HG03097 (cell line): ENCODE measurements around the gene AGR2.
"Not testable (repeated sequence)": the region's sequence is repeated elsewhere in the genome, so short reads cannot be mapped to it uniquely, and the experiment has no call there.

Experiments used
- ATAC-seq: cut with Tn5 transposase; IDR thresholded peaks from one replicate; pipeline ENCODE4 v1.9.1; 2021; ENCODE audit not compliant: unreplicated experiment, low FRiP score

AGR2 gene

GRCh38 chr7:16774986-16775385 is 29.8 kb downstream of the AGR2 start:
- no peak for ATAC-seq

DNA sequence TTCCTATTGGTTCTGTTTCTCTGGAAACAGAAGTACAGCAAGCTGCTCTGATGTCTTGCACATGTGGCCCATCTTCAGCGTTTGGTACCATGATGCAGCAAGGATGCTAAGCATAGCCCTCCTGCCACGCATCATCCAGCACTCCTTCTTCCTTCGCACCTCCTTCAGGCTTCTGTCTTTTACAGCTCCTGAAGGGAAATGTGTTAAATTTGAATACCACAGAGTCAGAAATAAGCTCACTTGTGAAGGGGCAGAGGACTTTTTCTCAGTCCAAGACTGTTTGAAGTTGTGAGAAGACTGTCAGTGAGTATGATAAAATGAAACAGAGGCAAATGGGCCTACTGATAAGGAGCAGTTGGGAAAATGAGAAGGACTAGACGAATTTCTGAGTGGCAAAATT is 30.5 kb downstream of the AGR2 start:
- ATAC-seq: no peak

DNA sequence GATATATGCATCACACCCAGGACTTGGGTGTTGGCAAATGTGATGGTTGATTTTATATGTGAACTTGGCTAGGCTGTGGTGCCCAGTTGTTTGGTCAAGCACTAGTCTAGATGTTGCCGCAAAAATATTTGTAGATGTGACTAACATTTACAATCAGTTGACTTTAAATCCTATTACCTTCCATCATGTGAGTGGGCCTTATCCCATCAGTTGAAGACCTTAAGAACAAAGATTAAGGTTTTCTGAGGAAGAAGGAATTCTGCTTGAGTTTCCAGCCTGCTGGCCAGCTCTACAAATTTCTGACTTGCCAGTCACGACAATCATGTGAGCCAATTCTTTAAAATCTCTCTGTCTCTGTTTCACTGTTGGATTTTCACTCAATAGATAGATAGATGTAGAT is 30.9 kb downstream of the AGR2 start:
- ATAC-seq: no peak

DNA sequence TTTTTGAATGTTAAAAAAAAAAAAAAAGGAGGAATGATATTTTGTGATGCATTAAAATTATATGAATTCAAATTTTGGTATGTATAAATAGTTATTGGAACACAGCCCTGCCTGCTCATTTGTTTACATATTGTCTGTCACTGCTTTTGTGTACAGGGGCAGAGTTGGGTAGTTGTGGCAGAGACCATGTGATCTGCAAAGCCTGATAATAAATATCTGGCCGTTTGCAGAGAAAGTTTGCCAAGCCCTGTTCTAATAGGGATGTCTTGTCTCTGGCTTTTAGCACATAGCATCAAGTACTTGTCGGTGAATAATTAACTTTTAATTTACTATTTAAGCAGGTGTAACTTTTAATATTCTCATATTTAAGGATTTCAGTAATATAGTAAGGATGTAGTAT is 31.5 kb downstream of the AGR2 start:
- ATAC-seq: no peak

DNA sequence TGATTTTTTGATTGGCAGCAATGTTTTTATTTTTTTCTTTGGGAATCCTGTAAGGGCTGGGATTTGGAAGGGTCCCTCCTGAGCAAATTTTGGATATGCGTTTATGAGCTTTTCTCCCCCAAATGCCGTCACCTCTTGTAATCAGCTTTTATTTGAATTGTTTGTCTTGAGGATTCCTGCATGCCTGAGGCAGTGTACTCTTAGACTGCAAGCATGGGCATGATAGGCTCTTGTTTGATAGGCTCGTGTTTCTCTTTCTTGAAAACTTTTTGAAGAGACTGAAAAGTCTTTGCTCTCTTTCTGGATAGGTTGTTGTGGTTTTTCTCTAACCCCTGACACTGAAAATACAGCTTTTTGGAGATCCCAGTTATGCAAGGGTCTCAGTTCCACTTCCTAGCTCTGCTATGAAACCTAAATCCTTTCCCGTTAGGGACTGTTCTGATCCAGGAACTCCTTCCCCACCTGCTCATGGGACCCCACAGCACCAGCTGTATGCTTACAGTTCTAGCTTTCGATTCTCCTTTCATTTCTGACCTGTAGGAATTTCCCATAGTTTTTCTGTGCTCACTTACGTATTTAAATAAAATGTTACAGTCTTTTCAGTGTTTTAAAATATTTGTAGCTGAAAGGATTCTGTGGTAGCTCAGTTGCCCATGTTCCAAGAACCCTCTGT is 34.0 kb downstream of the AGR2 start:
- no peak for ATAC-seq

GRCh38 chr7:16769994-16770393 is 34.8 kb downstream of the AGR2 start:
- not testable (repeated sequence) for ATAC-seq

DNA sequence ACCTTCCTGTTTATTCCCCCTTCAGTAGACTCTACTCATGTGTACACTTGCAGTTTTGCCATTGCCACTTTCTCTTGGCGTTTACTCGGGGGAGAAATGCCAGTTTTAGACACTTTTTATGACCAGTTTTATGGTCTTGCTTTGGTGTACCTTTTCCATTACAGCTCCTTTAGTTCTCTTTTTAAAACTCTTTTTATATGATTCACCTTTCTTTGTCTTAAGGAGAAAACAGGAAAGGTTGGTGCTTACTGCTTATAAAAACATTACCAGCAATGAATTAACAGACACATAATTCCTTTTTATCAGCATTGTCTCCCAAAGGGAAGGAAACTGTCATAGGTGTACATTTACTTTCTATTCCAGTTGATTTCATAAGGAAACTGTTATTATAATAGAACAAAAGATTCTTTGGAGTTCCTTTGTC is 39.4 kb downstream of the AGR2 start:
- no peak for ATAC-seq

- no peak for ATAC-seq
These were observed 39.9 kb downstream of the AGR2 start for GRCh38 chr7:16764942-16765341.

DNA sequence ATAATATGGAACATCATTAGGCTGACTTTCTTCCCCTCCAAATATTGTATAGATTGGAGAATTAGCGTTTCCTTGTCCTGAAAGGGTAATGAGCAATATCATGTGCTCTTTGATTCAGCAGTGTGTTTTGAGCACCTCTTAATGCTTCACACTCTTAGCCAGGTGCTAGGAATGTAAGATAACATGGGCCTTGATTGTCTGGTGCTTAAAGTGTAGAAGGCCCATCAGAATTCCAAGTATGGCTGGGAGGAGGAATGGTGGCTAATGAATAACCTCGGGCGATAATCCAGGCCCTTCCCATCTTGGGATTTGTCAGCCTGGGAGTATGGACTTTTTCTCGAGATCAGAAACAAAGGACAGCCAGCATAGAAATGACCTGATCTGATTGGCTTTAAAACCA is 42.6 kb downstream of the AGR2 start:
- no peak for ATAC-seq

DNA sequence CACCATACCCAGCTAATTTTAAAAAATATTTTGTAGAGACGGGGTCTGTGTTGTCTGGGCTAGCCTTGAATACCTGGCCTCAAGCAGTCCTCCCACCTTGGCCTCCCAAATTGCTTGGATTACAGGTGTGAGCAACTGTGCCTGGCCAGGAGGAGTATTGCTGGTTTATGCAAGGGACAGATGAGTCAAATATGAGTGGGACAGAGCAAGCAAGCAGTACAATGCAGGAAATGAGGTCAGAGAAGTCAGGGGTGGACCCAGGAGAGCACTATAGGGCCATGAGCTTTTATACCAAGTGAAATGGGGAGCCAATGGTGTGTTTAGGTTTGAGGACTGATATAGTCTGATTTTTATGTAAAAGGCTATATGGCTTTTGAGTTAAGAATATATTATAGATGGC is 45.0 kb downstream of the AGR2 start:
- no peak for ATAC-seq

GRCh38 chr7:16758631-16759611 is 45.9 kb downstream of the AGR2 start:
- ATAC-seq: no peak

DNA sequence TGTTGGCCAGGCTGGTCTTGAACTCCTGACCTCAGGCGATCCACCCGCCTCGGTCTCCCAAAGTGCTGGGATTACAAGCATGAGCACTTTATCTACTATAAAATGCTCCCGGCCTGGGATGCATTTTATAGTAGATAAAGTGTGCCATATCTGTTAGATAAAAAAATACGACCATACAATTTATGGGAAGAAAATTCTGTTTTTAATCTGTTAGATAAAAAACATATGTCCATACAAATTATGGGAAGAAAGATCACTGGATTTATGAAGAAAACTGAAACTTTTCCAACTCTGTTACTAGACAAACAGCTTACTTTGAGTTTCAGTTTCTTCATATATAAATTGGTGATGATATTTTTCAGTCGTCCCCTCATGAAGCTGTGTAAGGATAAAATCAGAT is 46.8 kb downstream of the AGR2 start:
- no peak for ATAC-seq

GRCh38 chr7:16755397-16755796 is 49.4 kb downstream of the AGR2 start:
- ATAC-seq: no peak

DNA sequence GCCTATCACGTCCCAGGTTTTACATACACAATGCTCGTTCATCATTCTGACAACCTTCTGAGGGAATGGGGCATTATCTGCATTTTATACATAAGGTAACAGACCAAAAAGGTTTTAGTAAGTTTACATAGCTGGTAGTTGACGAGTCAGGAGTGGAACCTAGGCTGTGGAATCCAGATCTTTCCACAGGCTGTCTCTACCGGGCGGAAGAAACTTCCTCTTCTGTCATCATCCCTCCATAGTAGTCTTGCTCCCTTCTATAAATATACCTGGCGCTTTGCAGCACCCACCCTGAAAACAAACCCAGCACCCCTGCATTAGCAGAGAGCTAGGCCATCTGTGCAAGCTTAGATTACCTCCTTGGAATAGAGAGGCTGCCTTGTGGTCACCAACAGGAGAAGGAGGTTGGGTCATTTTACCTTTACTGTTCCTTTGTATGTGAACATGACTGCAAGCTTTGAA is 49.9 kb downstream of the AGR2 start:
- ATAC-seq: no peak

- no peak for ATAC-seq
These were observed 50.6 kb downstream of the AGR2 start for GRCh38 chr7:16753932-16754855.

DNA sequence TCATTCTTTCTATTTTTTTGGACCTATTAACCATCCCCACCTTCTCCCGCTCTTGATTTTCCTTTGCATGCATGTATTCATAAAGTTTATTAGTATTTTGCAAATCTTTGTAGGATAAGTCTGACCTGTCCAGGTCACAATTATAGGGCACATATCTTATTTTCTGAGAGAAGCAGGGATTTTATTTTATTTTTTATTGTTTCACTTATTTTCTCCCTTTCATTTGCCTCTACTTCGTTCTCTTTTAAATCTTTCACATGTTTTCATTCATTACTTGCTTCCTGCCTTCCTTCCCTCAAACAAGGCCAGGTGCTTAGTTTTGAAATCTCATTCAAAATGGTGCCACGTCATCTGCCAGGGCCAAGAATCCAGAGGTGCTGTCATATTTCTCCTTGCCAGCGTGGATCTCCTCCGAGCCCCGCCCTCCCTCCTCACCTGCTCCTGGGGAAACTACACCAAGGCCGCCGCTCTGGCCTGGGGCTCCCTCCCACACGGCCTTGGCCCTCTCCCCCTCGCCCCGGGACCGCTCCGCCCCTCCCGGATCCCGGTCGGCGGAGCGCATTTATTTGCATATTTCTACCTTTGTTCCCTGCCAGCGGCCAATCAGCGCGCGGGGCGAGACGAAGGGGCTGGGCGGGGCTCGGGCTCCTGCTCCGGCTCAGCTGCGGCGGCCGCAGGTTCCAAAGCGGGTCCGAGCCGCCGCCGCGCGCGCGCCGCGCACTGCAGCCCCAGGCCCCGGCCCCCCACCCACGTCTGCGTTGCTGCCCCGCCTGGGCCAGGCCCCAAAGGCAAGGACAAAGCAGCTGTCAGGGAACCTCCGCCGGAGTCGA is 51.5 kb downstream of the AGR2 start, which contains the start of gene TSPAN13:
Gene TSPAN13, plus strand, starts transcription at position 654 of the 830 bp plus-strand sequence. CDS start 213 bp downstream, outside the sequence.
- ATAC-seq: no peak

- ATAC-seq: no peak
These were observed 57.7 kb downstream of the AGR2 start for GRCh38 chr7:16747102-16747501.

DNA sequence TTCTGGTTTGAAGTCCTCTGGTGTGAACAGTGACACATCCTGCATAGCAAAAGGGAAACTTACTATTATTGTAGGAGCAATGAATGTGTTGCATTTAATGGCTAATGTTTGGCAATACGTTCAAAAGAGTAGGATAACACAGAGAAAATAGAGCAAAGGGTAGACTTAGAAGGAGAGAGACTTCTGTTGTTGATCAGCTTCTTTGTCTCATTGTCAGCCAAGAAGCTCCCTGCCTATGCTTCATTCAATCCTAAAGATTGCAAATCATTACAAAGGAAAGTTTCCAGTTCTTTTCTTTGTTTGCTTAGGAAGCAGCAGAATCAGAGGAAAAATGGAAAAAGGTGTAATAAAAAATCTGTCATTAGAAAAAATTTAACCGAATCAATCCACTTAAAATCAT is 59.2 kb downstream of the AGR2 start:
- no peak for ATAC-seq

- ATAC-seq: no peak
These were observed 60.1 kb downstream of the AGR2 start for GRCh38 chr7:16744518-16745250.
